ENCODE results near the gene GMEB2.
"Not testable (repeated sequence)": the region's sequence is repeated elsewhere in the genome, so short reads cannot be mapped to it uniquely, and the experiment has no call there.

Gene GMEB2

DNA sequence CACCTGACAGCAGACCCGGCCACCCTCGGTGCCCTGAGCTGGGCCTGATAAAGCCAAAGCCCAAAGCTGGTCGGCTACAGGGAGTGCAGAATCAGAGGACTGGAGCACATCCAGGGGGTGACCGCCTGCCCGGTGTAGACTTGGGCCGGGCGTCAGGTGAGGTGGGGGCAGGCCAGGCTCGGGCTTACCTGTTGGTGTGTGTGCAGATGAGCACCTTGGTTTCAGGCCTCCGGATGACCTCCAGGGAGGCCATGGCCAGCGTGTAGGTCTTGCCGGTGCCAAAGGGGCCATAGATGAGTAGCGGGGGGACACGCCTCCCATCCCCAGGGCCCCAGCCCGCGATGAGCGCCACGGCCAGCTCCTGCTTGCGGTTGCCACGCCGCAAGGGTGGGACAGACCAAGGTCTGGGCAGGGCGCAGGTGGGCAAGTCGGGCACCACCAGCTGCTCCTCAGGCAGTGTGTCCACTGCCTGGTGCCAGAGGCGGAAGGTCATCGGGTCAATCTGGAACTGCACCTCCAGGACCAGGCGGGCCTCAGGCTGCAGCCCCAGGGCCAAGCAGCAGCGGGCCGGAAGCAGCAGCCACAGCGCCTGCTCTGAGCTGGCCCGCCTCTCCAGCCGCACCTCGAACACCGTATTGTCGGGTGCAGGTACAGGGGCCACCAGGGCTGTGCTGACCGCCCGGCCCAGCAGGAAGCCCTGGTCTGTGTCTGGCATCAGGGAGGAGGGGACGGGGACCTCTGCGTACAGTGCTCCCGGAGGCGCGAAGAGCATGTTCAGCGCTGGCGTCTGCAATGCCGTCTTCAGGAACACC, 58.5 kb downstream of the GMEB2 start:
- DNase-seq: no peak

DNA sequence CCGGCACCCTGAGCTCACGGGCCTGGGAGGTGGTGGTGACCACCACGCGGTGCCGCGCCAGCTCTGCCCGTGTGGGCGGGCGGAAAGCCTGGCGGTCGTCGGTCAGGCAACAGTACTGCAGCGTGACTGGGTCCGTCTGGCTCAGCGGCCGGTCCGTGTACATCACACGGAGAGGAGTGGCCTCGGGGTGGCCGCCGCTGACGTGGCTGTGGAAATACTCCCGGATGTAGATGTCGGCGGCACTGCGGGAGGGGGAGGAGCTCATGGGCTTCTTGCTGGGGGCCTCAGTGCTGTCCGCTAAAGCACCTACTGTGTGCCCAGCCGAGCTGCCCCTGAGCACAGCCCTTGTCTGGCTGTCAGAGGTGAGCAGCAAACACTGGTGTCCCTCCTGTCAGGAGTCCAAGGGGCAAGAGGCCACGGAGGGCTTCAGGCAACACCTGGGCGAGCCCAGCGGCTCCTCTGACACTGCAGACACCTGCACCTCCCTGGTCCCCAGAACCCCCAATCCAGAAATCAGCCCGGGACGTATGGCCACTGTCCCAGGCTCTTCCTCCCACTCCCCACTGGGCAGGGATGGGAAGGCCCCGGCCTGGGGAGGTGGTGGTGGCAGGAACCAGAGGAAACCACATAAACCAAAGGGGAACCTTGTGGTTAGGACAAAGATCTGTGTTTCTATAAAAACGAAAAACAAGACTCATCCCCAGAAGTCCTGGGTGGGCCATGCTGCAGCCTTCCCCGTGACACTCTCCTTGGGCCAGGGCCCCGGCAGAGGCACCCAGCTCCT, 59.3 kb downstream of the GMEB2 start:
- DNase-seq: no peak

DNA sequence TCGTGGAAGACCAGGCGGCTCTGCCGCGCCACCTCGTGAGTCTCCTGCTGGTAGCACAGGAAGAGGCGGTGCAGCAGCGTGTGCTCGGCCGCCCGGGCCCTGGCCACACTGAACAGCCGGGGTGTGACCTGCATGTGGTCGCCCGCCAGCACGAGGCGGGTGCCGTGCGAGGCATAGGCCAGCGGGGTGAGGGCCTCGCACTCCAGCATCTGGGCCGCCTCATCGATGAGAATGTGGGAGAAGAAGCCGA, 59.8 kb downstream of the GMEB2 start:
- no peak for DNase-seq

DNA sequence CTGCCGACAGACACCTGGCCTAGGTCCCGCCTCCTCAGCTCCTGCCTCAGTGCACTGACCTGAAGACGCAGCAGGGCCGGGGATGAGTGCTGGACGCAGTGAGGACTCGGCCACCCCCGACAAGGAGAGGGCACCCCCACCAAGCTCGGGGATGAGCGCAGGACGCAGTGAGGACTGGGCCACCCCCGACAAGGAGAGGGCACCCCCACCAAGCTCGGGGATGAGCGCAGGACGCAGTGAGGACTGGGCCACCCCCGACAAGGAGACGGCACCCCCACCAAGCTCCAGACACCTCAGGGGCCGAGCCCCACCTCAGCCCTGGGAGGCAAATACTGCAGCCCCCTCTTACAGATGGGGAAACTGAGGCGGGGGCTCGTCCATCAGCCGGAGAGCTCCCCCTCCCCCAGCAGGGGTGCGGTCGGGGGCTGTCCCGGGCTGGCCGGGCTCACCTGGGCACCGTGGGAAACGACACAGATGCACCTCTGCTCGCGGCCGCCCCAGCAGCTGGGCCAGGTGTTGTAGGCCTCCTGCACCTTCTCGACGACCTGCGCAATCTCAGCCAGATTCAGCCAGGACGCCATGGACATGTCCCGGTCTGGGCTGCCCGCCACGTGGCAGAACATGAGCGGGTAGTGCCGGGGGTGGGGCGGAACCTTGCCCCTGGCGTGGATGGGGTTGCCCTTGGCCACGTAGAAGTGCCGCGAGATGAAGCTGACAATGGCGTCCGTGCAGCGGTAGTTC, 60.3 kb downstream of the GMEB2 start:
- DNase-seq: no peak

DNA sequence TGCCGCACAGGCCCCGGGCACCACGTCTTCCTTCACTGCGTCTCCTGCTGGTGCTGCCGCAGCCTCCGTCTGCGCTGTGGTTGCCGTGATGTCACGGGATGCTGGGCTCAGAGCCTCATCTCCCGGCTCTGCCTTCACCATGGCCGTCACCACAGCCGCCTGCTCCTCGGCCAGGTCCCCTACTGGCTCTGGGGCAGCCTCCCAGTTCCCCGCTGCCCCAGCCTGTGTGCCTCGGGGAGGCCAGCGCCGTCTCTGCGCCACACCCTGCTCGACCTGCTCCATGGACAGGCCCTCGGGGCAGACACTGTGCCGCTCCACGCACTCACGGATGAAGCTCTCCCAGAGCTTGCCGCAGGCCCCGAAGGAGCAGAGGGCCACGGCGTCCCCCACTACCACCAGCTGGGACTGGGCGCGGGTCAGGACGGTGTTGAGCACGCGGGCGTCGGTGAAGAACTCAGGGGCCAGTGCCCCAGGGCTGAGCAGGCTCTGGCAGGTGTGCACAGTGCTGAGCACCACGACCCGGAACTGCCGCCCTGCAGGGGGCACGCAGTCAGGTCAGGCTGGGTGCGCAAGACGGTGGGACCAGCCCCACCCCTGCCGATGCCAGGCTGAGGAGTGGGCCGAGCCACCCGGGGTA, 61.1 kb downstream of the GMEB2 start:
- no peak for DNase-seq

DNA sequence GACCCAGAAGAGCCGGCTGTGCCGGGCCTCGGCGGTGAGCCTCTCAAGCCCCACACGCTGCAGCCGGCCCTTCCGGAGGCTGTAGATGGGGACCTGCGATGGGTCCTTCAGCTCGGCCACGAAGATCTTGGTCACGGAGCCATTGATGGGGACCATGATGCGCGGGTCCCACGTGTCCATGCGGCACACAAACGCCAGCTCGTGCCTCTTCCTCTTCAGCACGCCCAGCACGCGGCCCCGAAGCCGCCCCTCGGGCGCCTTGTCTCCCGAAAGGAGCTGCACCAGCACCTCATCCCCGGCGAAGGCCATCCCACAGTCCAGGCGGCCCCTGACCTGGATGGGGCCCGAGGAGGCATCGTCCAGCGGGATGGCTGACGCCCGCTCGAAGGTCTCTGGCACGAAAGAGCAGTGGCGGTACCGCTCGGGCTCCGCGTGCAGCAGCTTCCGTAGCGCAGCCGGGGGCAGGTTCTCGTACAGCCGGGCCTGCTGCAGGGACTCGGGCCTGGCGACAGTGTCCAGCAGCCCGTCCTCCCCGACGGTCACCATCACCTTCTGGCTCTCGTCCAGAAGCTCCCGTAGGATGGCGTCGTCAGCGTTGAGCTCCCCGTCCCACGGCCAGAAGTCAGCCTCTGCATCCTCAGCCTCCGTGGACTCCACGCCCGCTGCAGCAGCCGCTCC, 61.7 kb downstream of the GMEB2 start:
- no peak for DNase-seq

DNA sequence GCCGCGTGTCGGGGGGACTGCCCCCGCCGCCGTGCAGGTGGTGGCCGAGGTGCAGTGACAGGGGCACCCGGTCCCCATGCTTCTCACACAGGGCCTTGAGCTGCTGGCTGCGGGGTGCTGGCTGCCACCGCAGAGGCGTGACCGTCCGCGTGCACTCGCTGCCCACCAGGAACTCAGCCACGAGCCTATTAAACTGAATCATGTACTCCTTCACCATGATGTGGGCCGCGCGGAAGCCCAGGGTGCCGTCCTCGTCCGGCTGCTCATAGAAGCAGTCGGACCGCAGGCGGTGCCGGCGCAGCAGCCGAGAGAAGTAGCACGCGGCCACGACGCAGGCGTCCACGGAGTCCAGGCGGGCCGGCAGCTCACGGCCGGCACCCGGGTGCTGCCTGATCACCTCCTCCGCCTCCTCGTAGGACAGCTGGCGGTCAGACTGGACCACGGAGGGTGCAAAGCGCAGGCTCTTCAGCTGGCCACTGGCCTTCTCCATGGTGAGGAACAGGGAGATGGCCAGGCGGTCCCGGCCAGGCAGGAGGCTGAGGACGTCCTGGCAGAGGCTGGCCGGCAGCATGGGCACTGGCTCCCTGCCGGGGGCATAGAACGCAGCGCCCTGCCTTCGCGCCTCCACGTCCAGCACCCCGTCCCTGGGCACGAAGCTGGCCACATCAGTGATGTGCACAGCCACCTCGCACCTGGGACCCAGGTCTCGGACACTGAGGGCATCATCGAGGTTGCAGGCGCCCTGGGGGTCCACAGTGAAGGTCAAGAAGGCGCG, 62.7 kb downstream of the GMEB2 start:
- DNase-seq: no peak

DNA sequence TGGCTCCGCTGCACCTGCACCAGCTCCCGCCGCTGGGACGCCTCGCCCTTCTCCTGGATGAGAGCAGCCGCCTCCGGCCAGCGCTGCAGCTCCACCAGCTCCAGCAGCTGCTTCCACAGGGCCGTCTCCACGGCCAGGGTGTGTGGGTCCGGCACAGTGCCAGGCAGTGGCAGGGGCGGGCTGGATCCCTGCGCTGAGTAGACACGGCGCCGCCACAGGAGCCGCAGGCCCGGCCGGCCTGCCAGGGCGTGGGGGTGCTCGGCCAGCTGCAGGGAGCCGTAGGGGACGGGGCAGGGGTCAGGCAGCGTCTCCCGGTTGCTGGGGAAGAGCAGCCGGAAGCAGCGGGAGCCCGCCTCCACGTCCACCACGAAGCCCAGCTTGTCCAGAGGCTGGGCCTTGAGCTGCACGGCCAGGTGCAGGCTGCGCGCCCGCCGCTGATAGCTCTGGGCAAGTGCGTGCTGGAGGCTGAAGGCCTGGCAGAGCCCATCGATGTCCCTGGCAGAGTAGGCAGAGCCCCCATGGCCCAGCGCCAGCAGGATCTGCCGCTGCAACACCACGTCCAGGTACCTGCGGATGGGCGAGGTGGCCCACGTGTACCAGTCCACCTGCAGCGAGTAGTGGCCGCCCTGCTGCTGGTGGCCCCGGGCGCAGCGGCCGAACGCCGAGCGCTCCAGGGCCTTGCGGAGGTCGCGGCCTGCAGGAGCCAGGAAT, 63.5 kb downstream of the GMEB2 start:
- no peak for DNase-seq

DNA sequence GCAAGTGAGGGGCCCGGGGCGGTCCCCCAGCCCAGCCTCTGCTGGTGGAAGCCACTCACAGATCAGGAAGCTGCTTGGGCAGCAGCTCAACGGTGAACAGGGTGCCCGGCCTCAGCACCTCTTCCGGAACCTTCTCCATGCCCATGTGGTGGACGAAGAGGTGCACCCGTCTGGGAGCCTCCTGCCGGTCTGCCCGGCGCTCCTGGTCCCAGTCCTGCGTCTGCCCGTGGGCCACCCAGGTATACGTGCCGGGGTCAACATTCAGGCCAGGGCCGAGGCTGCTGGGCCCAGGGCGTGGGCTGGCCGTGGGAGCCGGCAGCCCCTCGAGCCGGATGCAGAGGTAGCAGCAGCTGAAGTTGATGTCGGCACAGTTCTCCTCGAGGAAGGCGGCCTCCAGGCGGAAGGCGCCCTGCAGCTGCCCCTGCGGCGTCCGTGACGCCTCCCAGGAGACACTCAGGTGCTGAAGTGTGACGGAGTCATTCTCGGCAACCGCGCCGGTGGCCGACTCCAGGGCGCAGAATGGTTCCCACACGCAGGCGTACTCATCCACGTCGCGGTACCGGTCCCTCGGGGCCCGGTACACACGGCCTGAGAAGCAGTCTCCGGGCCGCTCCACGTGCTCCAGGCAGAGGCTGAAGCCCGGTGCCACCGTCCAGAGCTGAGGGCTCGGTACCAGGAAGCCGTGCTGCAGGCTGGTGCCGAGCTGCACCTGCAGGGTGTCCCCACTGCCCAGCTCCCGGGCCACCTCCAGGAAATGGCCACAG, 64.3 kb downstream of the GMEB2 start:
- no peak for DNase-seq

DNA sequence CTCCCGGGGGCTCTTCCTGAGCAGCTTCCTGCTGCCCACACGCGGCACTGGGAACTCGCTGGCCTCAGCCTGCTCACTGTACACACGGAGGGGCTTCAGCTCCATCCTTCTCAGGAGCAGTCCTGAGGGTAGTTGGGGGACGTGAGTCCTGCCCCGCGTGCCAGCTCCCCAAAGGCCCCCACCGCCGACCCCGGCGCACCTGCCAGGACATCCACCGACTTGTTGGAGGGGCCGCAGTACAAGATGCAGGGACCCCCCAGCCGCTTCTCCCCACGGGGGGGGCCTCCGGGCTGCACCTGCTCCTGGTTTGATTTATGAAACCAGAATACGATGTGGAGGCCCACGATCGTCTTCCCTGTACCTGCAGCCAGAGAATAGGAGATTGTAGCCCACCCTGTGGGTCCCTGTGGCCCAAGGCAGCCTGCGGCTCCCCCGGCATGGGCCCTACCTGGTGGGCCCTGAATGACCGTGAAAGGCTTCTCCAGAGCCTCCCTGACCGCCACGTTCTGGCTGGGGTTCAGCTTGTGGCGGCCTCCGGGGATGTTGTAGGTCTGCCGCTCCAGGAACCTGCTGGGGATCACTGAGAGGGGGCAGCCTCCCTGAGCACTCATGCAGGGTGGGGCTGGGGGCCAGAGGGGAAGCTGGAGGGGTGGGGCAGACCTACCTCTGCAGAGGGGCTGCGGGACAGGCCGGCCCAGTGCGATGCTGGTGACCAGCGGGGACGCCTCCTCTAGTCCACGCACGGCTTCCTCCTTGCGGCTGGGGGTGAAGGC, 65.1 kb downstream of the GMEB2 start:
- DNase-seq: no peak

DNA sequence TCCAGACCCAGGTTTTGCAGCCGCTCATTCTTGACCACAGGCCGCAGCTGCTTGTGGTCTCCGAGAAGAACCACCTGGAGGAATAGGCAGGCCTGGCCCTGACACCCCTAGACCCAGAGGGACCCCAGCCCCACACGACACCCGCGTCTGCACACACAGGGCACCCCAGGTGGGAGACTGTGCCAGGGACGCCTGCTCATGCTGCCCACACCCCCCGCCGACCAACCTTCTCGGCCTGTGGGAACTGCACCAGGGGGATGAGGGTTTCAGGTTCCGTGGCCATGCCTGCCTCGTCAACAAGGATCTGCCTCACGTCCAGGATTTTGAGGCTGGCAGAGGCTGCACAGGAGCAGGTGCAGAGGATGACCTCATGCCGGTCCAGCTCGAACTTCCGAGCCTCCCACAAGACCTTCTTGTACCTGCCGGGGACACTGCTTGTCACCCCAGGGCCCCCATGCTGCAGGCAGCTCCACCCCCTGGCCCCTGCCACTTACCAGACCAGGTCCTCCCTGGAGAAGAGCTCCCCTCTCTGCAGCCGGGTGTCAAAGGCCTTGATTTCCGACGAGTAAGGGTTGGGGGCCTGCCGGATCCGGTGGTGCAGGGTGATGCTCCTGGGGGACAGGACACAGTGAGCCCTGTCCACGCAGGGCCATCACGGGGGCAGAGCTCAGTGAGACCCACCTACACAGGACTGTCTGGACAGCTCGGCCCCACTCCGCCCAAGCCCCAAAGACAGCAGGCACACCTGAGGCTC, 65.9 kb downstream of the GMEB2 start:
- DNase-seq: no peak

DNA sequence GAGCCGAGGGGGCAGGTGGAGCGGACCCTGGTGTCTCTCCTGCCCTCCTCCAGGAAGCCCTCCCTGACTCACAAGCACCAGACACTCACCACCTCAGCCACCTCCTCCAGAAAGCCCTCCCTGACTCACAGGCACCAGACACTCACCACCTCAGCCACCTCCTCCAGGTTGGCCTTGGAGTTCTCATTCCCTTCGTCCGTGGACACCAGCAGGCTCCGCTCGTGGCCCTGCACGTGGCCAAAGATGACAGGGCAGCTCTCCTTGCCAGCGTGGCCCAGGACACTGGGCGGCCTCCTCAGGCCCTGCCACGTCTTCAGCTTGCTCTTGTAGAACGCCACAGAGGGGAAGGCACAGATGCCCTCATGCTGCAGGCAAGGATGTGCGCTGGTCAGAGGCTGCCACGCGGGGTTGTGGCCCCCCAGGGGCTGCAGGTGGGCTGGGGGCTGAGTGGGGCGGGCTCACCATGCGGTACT, 66.5 kb downstream of the GMEB2 start:
- DNase-seq: no peak

DNA sequence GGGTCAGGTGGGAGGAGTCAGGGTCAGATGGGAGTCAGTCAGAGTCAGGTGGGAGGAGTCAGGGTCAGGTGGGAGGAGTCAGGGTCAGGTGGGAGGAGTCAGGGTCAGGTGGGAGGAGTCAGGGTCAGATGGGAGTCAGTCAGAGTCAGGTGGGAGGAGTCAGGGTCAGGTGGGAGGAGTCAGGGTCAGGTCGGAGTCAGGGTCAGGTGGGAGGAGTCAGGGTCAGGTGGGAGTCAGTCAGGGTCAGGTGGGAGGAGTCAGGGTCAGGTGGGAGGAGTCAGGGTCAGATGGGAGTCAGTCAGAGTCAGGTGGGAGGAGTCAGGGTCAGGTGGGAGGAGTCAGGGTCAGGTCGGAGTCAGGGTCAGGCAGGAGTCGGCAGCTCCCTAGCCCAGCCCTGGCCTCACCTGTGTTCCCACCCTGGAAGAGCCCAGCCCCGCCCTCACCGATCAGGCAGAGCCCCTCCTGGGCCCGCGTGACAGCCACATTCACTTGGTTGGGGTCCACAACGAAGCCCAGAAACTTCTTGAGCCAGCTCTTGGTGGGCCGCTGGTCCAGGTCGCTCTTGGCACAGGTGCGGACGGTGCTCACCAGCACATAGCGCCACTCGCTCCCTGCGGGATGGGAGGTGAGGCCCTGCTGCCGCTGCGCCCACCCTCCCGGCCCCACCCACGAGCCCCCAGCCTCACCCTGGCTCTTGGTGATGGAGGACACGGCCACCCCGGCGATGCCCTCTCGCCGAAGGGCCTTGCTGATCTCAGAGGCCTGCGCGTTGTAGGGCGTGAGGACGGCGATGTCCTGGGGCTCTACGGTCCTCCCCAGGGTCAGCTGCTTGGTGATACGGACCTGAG, 67.2 kb downstream of the GMEB2 start:
- not testable (repeated sequence) for DNase-seq

DNA sequence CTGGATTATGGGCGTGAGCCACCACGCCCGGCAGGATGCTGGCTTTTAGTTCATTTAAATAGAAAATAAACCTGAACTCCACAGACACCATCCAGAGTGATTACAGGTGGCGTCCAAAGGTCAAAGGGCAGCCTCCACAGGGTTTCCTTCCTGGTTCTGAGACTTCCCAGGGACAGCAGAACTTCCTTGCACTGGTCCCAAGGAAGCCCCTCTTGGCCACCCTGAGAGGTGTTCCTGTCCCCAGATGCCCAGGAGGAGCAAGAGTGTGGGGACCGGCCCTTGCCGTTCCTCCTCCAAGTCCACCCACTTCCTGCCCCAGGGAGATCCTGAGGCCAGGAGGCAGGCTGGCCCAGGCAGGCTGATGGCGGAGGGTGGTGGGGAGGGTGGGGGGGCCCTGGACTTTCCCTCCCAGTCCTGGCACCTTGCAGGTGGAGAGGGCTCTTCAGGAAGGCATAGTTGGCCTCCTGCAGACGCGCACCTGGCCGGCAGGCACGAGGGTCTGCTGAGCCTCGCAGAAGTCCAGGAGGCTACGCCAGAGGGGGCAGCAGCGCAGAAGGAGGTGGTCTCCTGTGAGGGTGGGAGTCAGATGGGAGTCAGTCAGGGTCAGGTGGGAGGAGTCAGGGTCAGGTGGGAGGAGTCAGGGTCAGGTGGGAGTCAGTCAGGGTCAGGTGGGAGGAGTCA, 68.0 kb downstream of the GMEB2 start:
- DNase-seq: no peak

DNA sequence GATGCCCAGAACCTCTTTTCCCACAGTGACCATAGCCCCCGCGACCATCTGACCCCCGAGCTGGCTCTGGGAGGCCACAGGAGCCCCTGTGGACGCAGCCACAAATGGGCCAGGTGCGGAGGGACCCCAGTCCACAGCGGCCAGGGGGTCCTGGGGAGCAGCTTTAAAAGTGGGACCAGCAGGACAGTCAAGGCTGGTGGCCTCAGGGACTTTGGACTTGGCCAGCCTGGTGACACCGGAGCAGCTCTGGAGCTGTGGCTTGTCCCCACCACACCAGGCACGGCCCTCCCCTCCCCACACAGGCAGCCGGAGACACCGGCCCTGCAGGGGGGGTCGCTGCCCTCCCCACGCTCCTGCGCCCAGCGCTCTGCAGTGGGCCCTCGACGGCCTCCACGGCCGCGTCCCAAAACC, 69.4 kb downstream of the GMEB2 start:
- no peak for DNase-seq

DNA sequence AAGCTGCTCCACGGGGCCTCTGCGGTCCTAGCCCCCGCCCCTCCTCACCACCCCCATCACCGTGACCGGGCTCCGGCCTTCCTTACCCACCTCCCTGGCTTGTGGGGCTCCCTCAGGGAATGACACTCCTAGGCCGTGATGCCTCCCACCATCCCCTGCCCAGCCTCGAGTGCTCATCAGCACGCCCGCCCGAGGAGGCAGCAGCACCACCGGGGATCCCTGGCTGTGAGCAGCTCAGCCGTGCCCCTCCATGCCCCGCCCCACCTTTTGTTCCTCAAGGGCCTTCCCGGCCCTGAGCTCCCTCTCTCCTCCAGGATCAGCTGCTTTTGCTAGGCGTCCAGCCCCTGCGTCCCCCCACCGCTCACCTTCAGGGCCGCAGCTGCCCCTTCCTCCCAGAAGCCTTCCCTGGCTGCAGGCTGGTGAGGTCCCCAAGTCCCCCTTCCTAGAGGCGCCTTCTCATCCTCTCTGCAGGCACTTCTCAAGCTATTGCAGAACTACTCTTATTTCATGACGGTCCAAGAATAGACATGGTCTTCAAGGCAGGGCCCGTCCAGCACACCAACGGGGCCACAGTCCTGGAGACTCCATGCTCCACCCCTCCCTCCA, 69.9 kb downstream of the GMEB2 start:
- DNase-seq: no peak

Measured in NCI-H2029 (cell line).